ENCODE results near the gene HIVEP3.

The HIVEP3 gene

GRCh38 chr1:41485605-41486004 lies 433.1 kb downstream of the HIVEP3 start:
- TF ChIP-seq TAF1 (IDR thresholded peaks at IDR 0.05; ENCODE audit: borderline replicate concordance, insufficient read depth, low read length): no peak
- no peak for TF ChIP-seq REST (IDR thresholded peaks at IDR 0.05; ENCODE audit: insufficient read depth in 1 of 2, low read depth in 2 of 2, low read length in 2 of 2)
- TF ChIP-seq SIN3A (IDR thresholded peaks at IDR 0.05; ENCODE audit: borderline replicate concordance, insufficient read depth, low read length): no peak
- TF ChIP-seq POLR2AphosphoS5 (IDR thresholded peaks at IDR 0.05; ENCODE audit: low read depth, low read length): no peak

- TF ChIP-seq SIN3A (IDR thresholded peaks at IDR 0.05; ENCODE audit: borderline replicate concordance, insufficient read depth, low read length) (no peak), POLR2AphosphoS5 (IDR thresholded peaks at IDR 0.05; ENCODE audit: low read depth, low read length) (no peak), TAF1 (IDR thresholded peaks at IDR 0.05; ENCODE audit: borderline replicate concordance, insufficient read depth, low read length) (no peak), REST (IDR thresholded peaks at IDR 0.05; ENCODE audit: insufficient read depth in 1 of 2, low read depth in 2 of 2, low read length in 2 of 2) (no peak), FOXP2 (optimal IDR thresholded peaks at IDR 0.05; ENCODE audit: borderline replicate concordance, extremely low read depth, extremely low read length, insufficient read depth) (no peak)
These were observed 434.1 kb downstream of the HIVEP3 start, which contains the start of gene EDN2 for GRCh38 chr1:41484402-41485241. Gene EDN2 (minus strand): TSS chr1:41484683. CDS start chr1:41484601, 82 bp downstream.

- TF ChIP-seq SIN3A (IDR thresholded peaks at IDR 0.05; ENCODE audit: borderline replicate concordance, insufficient read depth, low read length) (no peak), POLR2AphosphoS5 (IDR thresholded peaks at IDR 0.05; ENCODE audit: low read depth, low read length) (no peak), TAF1 (IDR thresholded peaks at IDR 0.05; ENCODE audit: borderline replicate concordance, insufficient read depth, low read length) (no peak), FOXP2 (optimal IDR thresholded peaks at IDR 0.05; ENCODE audit: borderline replicate concordance, extremely low read depth, extremely low read length, insufficient read depth) (no peak), REST (IDR thresholded peaks at IDR 0.05; ENCODE audit: insufficient read depth in 1 of 2, low read depth in 2 of 2, low read length in 2 of 2) (no peak)
These were observed 434.7 kb downstream of the HIVEP3 start for GRCh38 chr1:41483960-41484401.

- no peak for TF ChIP-seq POLR2AphosphoS5 (IDR thresholded peaks at IDR 0.05; ENCODE audit: low read depth, low read length)
- TF ChIP-seq FOXP2 (optimal IDR thresholded peaks at IDR 0.05; ENCODE audit: borderline replicate concordance, extremely low read depth, extremely low read length, insufficient read depth): no peak
- no peak for TF ChIP-seq SIN3A (IDR thresholded peaks at IDR 0.05; ENCODE audit: borderline replicate concordance, insufficient read depth, low read length)
- no peak for TF ChIP-seq TAF1 (IDR thresholded peaks at IDR 0.05; ENCODE audit: borderline replicate concordance, insufficient read depth, low read length)
- no peak for TF ChIP-seq REST (IDR thresholded peaks at IDR 0.05; ENCODE audit: insufficient read depth in 1 of 2, low read depth in 2 of 2, low read length in 2 of 2)
These were observed 435.5 kb downstream of the HIVEP3 start for GRCh38 chr1:41483001-41483850.
